IMR-90 (cell line): ENCODE results near the gene GDPD1. TPM values are rescaled to one million over a fixed set of nuclear protein-coding genes. Genes with fewer than 3 reads are reported as not detected.

Source experiments
- ATAC-seq: fragments of 200-7000 bp; cut with Tn5 transposase; 2 replicates; pipeline ENCODE4 v1.9.1; 2020; ENCODE audit warnings: low read depth, mild to moderate bottlenecking, moderate library complexity
- BruUV-seq: library from RNA; stranded (reverse); fragments of 400-500 nt; replicated peaks from 2 replicates; lab custom pipeline; 2021; lab: Mats Ljungman, UMichigan
- CTCF ChIA-PET: fragments of 300-600 bp; formaldehyde crosslinking; extraction: SDS; loops from one replicate; lab custom pipeline; 2021; ENCODE audit warnings: antibody characterized with exemption; lab: Yijun Ruan, JAX
- POLR2A ChIA-PET: fragments of 300-600 bp; sonication (Branson Sonifier 250); formaldehyde crosslinking; loops from one replicate; lab custom pipeline; 2022; ENCODE audit warnings: antibody characterized with exemption; ENCODE audit not compliant: unreplicated experiment; lab: Charles Lee
- DNase-seq: peaks from one replicate; pipeline ENCODE4 v3.0.0; 2013
- H2AFZ ChIP-seq: replicated peaks from 2 replicates; pipeline ENCODE3; 2013; ENCODE audit warnings: low read length, mild to moderate bottlenecking; ENCODE audit not compliant: poor library complexity
- H2AK5ac ChIP-seq: 2 replicates; pipeline ENCODE4 v1.6.1; 2013; ENCODE audit warnings: low read depth, low read length, inconsistent platforms
- H2AK9ac ChIP-seq: replicated peaks from 2 replicates; pipeline ENCODE3; 2013; ENCODE audit warnings: mild to moderate bottlenecking, low read depth, low read length, moderate library complexity; ENCODE audit not compliant: poor library complexity
- H2BK120ac ChIP-seq: 2 replicates; pipeline ENCODE4 v1.6.1; 2013; ENCODE audit warnings: low read depth, low read length, inconsistent platforms
- H2BK15ac ChIP-seq: 3 replicates; pipeline ENCODE4 v1.6.1; 2013; ENCODE audit warnings: low read depth, low read length, inconsistent platforms
- H2BK20ac ChIP-seq: 2 replicates; pipeline ENCODE4 v1.6.1; 2013; ENCODE audit warnings: low read depth, mild to moderate bottlenecking, inconsistent platforms, low read length, moderate library complexity
- H2BK5ac ChIP-seq: 2 replicates; pipeline ENCODE4 v1.6.1; 2013; ENCODE audit warnings: mild to moderate bottlenecking, low read depth, low read length, inconsistent platforms; ENCODE audit not compliant: poor library complexity, severe bottlenecking
- H3K14ac ChIP-seq: replicated peaks from 2 replicates; pipeline ENCODE4 v1.6.1; 2013; ENCODE audit warnings: low read depth, low read length, inconsistent platforms
- H3K18ac ChIP-seq: 2 replicates; pipeline ENCODE4 v1.6.1; 2013; ENCODE audit warnings: low read depth, low read length, control low read depth
- H3K23ac ChIP-seq: 2 replicates; pipeline ENCODE4 v1.6.1; 2013; ENCODE audit warnings: low read depth, low read length, inconsistent platforms
- H3K27ac ChIP-seq: 2 replicates; pipeline ENCODE4 v1.5.1; 2013; ENCODE audit warnings: mild to moderate bottlenecking, control low read depth, low read length; ENCODE audit not compliant: insufficient read depth
- H3K27me3 ChIP-seq: 2 replicates; pipeline ENCODE4 v1.6.1; 2013; ENCODE audit warnings: low read length; ENCODE audit not compliant: control insufficient read depth, insufficient read depth
- H3K36me3 ChIP-seq: 2 replicates; pipeline ENCODE4 v1.6.1; 2013; ENCODE audit warnings: low read length, mixed read lengths; ENCODE audit not compliant: control insufficient read depth, insufficient read depth
- H3K4ac ChIP-seq: 2 replicates; pipeline ENCODE4 v1.6.1; 2013; ENCODE audit warnings: low read depth, low read length, inconsistent platforms
- H3K4me1 ChIP-seq: 2 replicates; pipeline ENCODE4 v1.6.1; 2013; ENCODE audit warnings: low read length, mixed read lengths; ENCODE audit not compliant: control insufficient read depth, insufficient read depth
- H3K4me2 ChIP-seq: 2 replicates; pipeline ENCODE4 v1.6.1; 2013; ENCODE audit warnings: low read depth, mild to moderate bottlenecking, control low read depth, low read length, moderate library complexity
- H3K4me3 ChIP-seq: 2 replicates; pipeline ENCODE4 v1.5.1; 2013; ENCODE audit warnings: low read depth, mild to moderate bottlenecking, control low read depth, low read length, moderate library complexity; ENCODE audit not compliant: insufficient read depth
- H3K56ac ChIP-seq: 2 replicates; pipeline ENCODE4 v1.6.1; 2013; ENCODE audit warnings: low read length, inconsistent platforms; ENCODE audit not compliant: insufficient read depth; ENCODE audit errors: extremely low read depth
- H3K79me1 ChIP-seq, 2 experiments: 2 replicates each; pipeline ENCODE4 v1.6.1; 2013; ENCODE audit warnings: low read length in 2 of 2, inconsistent platforms in 1 of 2, low read depth in 1 of 2
- H3K9ac ChIP-seq: 2 replicates; pipeline ENCODE4 v1.6.1; 2013; ENCODE audit warnings: low read depth, low read length, control low read depth
- H3K9me1 ChIP-seq: 2 replicates; pipeline ENCODE4 v1.6.1; 2013; ENCODE audit warnings: low read length, inconsistent platforms; ENCODE audit not compliant: insufficient read depth
- H3K9me3 ChIP-seq: 2 replicates; pipeline ENCODE4 v1.6.1; 2013; ENCODE audit warnings: low read length; ENCODE audit not compliant: control insufficient read depth, insufficient read depth
- H4K20me1 ChIP-seq: 2 replicates; pipeline ENCODE4 v1.6.1; 2013; ENCODE audit warnings: low read length, inconsistent platforms; ENCODE audit not compliant: insufficient read depth
- H4K5ac ChIP-seq: 2 replicates; pipeline ENCODE4 v1.6.1; 2013; ENCODE audit warnings: mild to moderate bottlenecking, low read depth, low read length, control low read depth
- H4K8ac ChIP-seq, 2 experiments: 2 replicates each; pipeline ENCODE4 v1.6.1; 2013; ENCODE audit warnings: low read depth in 2 of 2, low read length in 2 of 2, control low read depth in 1 of 2, inconsistent platforms in 1 of 2
- H4K91ac ChIP-seq: 2 replicates; pipeline ENCODE4 v1.6.1; 2013; ENCODE audit warnings: low read depth, low read length, inconsistent platforms; ENCODE audit not compliant: insufficient read depth
- BHLHE40 ChIP-seq: fragments of 150-350 bp; IDR thresholded peaks from 2 replicates; pipeline ENCODE4 v1.6.1; 2016; ENCODE audit warnings: mild to moderate bottlenecking, low read depth, low read length
- CEBPB ChIP-seq: IDR thresholded peaks from 2 replicates; pipeline ENCODE4 v1.6.1; 2012; ENCODE audit warnings: low read depth, low read length, improper control_type of control experiment
- CHD1 ChIP-seq: IDR thresholded peaks from 2 replicates; pipeline ENCODE4 v1.6.1; 2012; ENCODE audit warnings: low read depth, low read length, improper control_type of control experiment
- FOS ChIP-seq: fragments of 150-350 bp; IDR thresholded peaks from 2 replicates; pipeline ENCODE4 v1.6.1; 2016; ENCODE audit warnings: low read depth, low read length
- MAFK ChIP-seq: IDR thresholded peaks from 2 replicates; pipeline ENCODE4 v1.6.1; 2012; ENCODE audit warnings: low read depth, low read length, improper control_type of control experiment
- MAZ ChIP-seq: IDR thresholded peaks from 2 replicates; pipeline ENCODE4 v1.6.1; 2012; ENCODE audit warnings: low read depth, mild to moderate bottlenecking, low read length, improper control_type of control experiment, moderate library complexity, borderline replicate concordance
- MXI1 ChIP-seq: IDR thresholded peaks from 2 replicates; pipeline ENCODE4 v1.6.1; 2012; ENCODE audit warnings: low read depth, mild to moderate bottlenecking, low read length, moderate library complexity, borderline replicate concordance
- NFE2L2 ChIP-seq: fragments of 150-350 bp; IDR thresholded peaks from 2 replicates; pipeline ENCODE4 v1.6.1; 2016; ENCODE audit warnings: low read depth, mild to moderate bottlenecking, low read length
- POLR2A ChIP-seq: IDR thresholded peaks from 2 replicates; pipeline ENCODE4 v1.6.1; 2012; ENCODE audit warnings: mild to moderate bottlenecking, low read depth, low read length
- RAD21 ChIP-seq: IDR thresholded peaks from 2 replicates; pipeline ENCODE4 v1.6.1; 2012; ENCODE audit warnings: low read length, improper control_type of control experiment
- RCOR1 ChIP-seq: IDR thresholded peaks from 2 replicates; pipeline ENCODE4 v1.6.1; 2012; ENCODE audit warnings: mild to moderate bottlenecking, low read length, improper control_type of control experiment; ENCODE audit not compliant: insufficient replicate concordance
- RFX5 ChIP-seq: IDR thresholded peaks from 2 replicates; pipeline ENCODE4 v1.8.0; 2012; ENCODE audit warnings: low read depth, mild to moderate bottlenecking, low read length, moderate library complexity
- SMC3 ChIP-seq: fragments of 150-350 bp; IDR thresholded peaks from 2 replicates; pipeline ENCODE4 v1.6.1; 2016; ENCODE audit warnings: low read depth, mild to moderate bottlenecking, antibody characterized with exemption, low read length, moderate library complexity
- WGBS, 2 experiments: methylation state at CpG; one replicate each; pipeline versions ENCODE4 v1.1.5 to v1.1.7; 2013; ENCODE audit warnings: missing lambda C conversion rate in 2 of 2; ENCODE audit not compliant: insufficient read length in 1 of 2; ENCODE audit errors: extremely low coverage in 2 of 2; 5-methylcytosine and 5-hydroxymethylcytosine counted together
- dilution Hi-C: fragments of 300-500 bp; cut with HindIII; formaldehyde crosslinking; loops from one replicate; pipeline ENCODE4 v1.14.3; 2018; ENCODE audit warnings: low sequenced_read_pairs; ENCODE audit not compliant: unreplicated experiment
- in situ Hi-C: fragments of 300-500 bp; cut with MboI; formaldehyde crosslinking; loops from 3 replicates; pipeline ENCODE4 v1.14.3; 2019; ENCODE audit warnings: low sequenced_read_pairs, inconsistent platforms, mixed read lengths
- intact Hi-C: fragments of 100-400 bp; cut with micrococcal nuclease; formaldehyde crosslinking; loops from 2 replicates; pipeline ENCODE4 v1.10.0; 2022
- polyA plus RNA-seq, 3 experiments: library from polyadenylated mRNA; depleted of rRNA; stranded (reverse); fragments of >200 nt; gene quantifications; 2 replicates each; pipeline ENCODE4 v1.2.3, GENCODE V29; 2012; ENCODE audit warnings: low replicate concordance in 1 of 3
- total RNA-seq: library from RNA; depleted of rRNA; stranded (reverse); fragments of >200 nt; gene quantifications from 2 replicates; pipeline ENCODE4 v1.2.3, GENCODE V29; 2012
- TF ChIP-seq, protein P1 (sequence below): conservative IDR thresholded peaks from 2 replicates; pipeline ENCODE4 v1.5.1; 2012; ENCODE audit warnings: mild to moderate bottlenecking, low read depth, low read length, improper control_type of control experiment
- TF ChIP-seq, protein P2 (sequence below): fragments of 150-350 bp; IDR thresholded peaks from 2 replicates; pipeline ENCODE4 v1.6.1; 2016; ENCODE audit warnings: low read depth, mild to moderate bottlenecking, low read length, moderate library complexity, borderline replicate concordance
- TF ChIP-seq, protein P3 (sequence below): fragments of 150-350 bp; IDR thresholded peaks from 2 replicates; pipeline ENCODE4 v1.6.1; 2017; ENCODE audit warnings: mild to moderate bottlenecking, antibody characterized with exemption, low read length, low read depth

The GDPD1 gene
- total and polyA plus RNA-seq, 2 of the 4 experiments (the other 2 are of a cell fraction): 0.72 to 0.84 TPM

DNA sequence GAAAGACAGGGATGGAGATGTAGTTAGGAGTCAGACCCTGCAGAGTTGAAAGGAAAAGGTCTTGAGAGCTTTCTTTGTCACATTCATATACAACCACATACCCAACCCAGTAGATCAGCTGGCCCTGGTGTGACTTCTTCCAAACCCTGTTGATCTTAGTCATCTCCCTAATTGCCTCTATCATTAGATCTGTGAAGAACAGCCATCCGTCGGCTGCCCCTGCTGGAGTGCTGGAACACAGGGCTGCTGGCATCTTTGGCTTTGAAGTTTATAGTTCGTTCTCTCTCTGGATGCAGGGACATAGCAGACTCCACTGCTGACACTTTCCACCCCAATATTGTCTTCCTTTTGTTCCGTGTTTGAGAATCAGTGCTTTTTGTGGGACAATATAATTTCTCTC, 20.9 kb upstream of the GDPD1 start:
- Histone ChIP-seq H2BK5ac (no peak overlapping the region), H3K36me3 (peaks cover 8% of the 10 kb centered on the region), H2BK15ac (no peak overlapping the region), H2AFZ (no peak overlapping the region), H2BK120ac (no peak overlapping the region), H3K18ac (no peak overlapping the region), H2AK5ac (no peak overlapping the region), H3K79me1 (no peaks in the 10 kb centered on the region; a peak in 1 of 4 replicates), H3K9ac (no peak overlapping the region), H2BK20ac (no peak overlapping the region), H3K9me3 (no peaks in the 10 kb centered on the region), H3K23ac (no peak overlapping the region), H3K4ac (no peak overlapping the region), H2AK9ac (no peak overlapping the region), H3K56ac (no peak overlapping the region), H3K9me1 (no peaks in the 10 kb centered on the region), H4K5ac (no peak overlapping the region), H4K8ac (no peak overlapping the region), H3K27ac (no peak overlapping the region), H3K4me2 (no peak overlapping the region), H4K91ac (no peak overlapping the region), H3K14ac (no peak overlapping the region), H3K4me3 (no peak overlapping the region), H3K4me1 (no peaks in the 10 kb centered on the region), H3K27me3 (no peaks in the 10 kb centered on the region), H4K20me1 (no peaks in the 10 kb centered on the region)
- in situ Hi-C loops: no loop called here
- dilution Hi-C loops: no loop called here
- no peak for ATAC-seq
- intact Hi-C loops: no loop called here
- no CpG with 5 or more reads among the region's 4 CpGs for WGBS, 2 experiments
- ChIA-PET CTCF (no interaction called here), POLR2A (no interaction called here)
- TF ChIP-seq MAZ (no peak), RCOR1 (no peak), MAFK (no peak), CEBPB (no peak), BHLHE40 (no peak), MXI1 (no peak), FOS (no peak), NFE2L2 (no peak), RAD21 (no peak), CHD1 (no peak), SMC3 (no peak), RFX5 (no peak), POLR2A (no peak)
- TF ChIP-seq, protein P1, sequence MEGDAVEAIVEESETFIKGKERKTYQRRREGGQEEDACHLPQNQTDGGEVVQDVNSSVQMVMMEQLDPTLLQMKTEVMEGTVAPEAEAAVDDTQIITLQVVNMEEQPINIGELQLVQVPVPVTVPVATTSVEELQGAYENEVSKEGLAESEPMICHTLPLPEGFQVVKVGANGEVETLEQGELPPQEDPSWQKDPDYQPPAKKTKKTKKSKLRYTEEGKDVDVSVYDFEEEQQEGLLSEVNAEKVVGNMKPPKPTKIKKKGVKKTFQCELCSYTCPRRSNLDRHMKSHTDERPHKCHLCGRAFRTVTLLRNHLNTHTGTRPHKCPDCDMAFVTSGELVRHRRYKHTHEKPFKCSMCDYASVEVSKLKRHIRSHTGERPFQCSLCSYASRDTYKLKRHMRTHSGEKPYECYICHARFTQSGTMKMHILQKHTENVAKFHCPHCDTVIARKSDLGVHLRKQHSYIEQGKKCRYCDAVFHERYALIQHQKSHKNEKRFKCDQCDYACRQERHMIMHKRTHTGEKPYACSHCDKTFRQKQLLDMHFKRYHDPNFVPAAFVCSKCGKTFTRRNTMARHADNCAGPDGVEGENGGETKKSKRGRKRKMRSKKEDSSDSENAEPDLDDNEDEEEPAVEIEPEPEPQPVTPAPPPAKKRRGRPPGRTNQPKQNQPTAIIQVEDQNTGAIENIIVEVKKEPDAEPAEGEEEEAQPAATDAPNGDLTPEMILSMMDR: no peak
- TF ChIP-seq, protein P2, sequence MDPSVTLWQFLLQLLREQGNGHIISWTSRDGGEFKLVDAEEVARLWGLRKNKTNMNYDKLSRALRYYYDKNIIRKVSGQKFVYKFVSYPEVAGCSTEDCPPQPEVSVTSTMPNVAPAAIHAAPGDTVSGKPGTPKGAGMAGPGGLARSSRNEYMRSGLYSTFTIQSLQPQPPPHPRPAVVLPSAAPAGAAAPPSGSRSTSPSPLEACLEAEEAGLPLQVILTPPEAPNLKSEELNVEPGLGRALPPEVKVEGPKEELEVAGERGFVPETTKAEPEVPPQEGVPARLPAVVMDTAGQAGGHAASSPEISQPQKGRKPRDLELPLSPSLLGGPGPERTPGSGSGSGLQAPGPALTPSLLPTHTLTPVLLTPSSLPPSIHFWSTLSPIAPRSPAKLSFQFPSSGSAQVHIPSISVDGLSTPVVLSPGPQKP: no peak
- TF ChIP-seq, protein P3, sequence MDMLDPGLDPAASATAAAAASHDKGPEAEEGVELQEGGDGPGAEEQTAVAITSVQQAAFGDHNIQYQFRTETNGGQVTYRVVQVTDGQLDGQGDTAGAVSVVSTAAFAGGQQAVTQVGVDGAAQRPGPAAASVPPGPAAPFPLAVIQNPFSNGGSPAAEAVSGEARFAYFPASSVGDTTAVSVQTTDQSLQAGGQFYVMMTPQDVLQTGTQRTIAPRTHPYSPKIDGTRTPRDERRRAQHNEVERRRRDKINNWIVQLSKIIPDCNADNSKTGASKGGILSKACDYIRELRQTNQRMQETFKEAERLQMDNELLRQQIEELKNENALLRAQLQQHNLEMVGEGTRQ: no peak
- DNase-seq: no peak
- BruUV-seq: no TSS peak
